Measurements from ENCODE around the gene FKBP1B. TPM values are rescaled to one million over a fixed set of nuclear protein-coding genes. Genes with fewer than 3 reads are reported as not detected.

Gene FKBP1B
- total RNA-seq, 1 experiment from 2014 or later = 59.7 TPM

- Histone ChIP-seq H3K56ac (ENCODE audit: insufficient read length, low read depth, low read length) (no peak overlapping the region), H3K18ac (ENCODE audit: insufficient read length, low read depth, low read length) (peak overlapping the region; percentile 91), H3K9ac (ENCODE audit: extremely low read depth, insufficient read length, low read length) (peak overlapping the region; percentile 73), H2BK12ac (ENCODE audit: insufficient read length, low read depth, low read length) (no peak overlapping the region), H3T11ph (ENCODE audit: low read length) (no peak overlapping the region), H2BK120ac (ENCODE audit: low read depth, low read length, poor library complexity, severe bottlenecking) (no peak overlapping the region), H3K79me2 (ENCODE audit: insufficient read depth, low read length) (no peaks in the 10 kb centered on the region), H3K23ac (ENCODE audit: insufficient read length, low read depth, low read length) (no peak overlapping the region), H2AFZ (ENCODE audit: low read length) (no peak overlapping the region), H2BK15ac (ENCODE audit: low read depth, low read length) (no peak overlapping the region), H2BK20ac (ENCODE audit: low read depth, low read length, poor library complexity, severe bottlenecking) (no peak overlapping the region), H3K27me3 (ENCODE audit: insufficient read depth, low read length) (no peaks in the 10 kb centered on the region), H3K27ac (ENCODE audit: insufficient read length, low read depth, low read length) (peak overlapping the region; percentile 87), H4K20me1 (ENCODE audit: control insufficient read depth, insufficient read depth, insufficient read length) (peaks cover 2% of the 10 kb centered on the region), H3K4me1 (ENCODE audit: insufficient read depth, low read length) (peaks cover 2% of the 10 kb centered on the region; the same call in 1 of the 2 replicates), H3K9me3 (ENCODE audit: control insufficient read depth, low read depth, low read length) (no peaks in the 10 kb centered on the region), H4K8ac (replicated peaks; ENCODE audit: insufficient read length, low read depth, low read length) (no peak overlapping the region), H4K5ac (ENCODE audit: insufficient read length, low read depth, low read length) (no peak overlapping the region), H2BK5ac (ENCODE audit: insufficient read length, low read length) (no peak overlapping the region), H3K4ac (ENCODE audit: low read depth, low read length) (no peak overlapping the region), H4K91ac (ENCODE audit: insufficient read length, low read depth, low read length) (no peak overlapping the region), H3K79me1 (ENCODE audit: insufficient read depth, low read depth, low read length, poor library complexity, severe bottlenecking) (no peaks in the 10 kb centered on the region), H3K23me2 (ENCODE audit: insufficient read length, low read depth, low read length, poor library complexity, severe bottlenecking) (peaks cover 15% of the 10 kb centered on the region), H3K14ac (ENCODE audit: insufficient read depth, low read length) (peak overlapping the region; percentile 90), H3K4me2 (ENCODE audit: insufficient read depth, insufficient read length, low read length) (peak overlapping the region; percentile 96), H2AK5ac (ENCODE audit: insufficient read length, low read length) (no peak overlapping the region)
- Mint-ChIP-seq H3K9me3 (no peaks in the 10 kb centered on the region), H3K36me3 (ENCODE audit: insufficient read depth in 1 of 3, low read depth in 3 of 3) (peaks cover 12 to 39% (median 38%) of the 10 kb centered on the region in 3 experiments), H3K27ac (peak overlapping the region; percentile 97 to 99 (median 99)), H3K4me3 (peak overlapping the region; percentile 85 to 93), H3K27me3 (ENCODE audit: low read depth) (no peaks in the 10 kb centered on the region), H3K4me1 (peaks cover 14 to 19% of the 10 kb centered on the region in 2 experiments)
- TF ChIP-seq CTCF (conservative IDR thresholded peaks at IDR 0.05) = no peak
- no CpG with 5 or more reads among the region's 30 CpGs for WGBS (ENCODE audit: extremely low coverage, insufficient read length, low lambda C conversion rate)
- DNase-seq = peak; percentile 89
These were observed 34.2 kb downstream of the FKBP1B start for GRCh38 chr2:24083567-24084385.
